Measurements from ENCODE around the gene JDP2. TPM values are rescaled to one million over a fixed set of nuclear protein-coding genes. Genes with fewer than 3 reads are reported as not detected.

The JDP2 gene
- total RNA-seq, 4 donors from 2014 or later: 32.9 to 86.8 (median 50.1) TPM

DNA sequence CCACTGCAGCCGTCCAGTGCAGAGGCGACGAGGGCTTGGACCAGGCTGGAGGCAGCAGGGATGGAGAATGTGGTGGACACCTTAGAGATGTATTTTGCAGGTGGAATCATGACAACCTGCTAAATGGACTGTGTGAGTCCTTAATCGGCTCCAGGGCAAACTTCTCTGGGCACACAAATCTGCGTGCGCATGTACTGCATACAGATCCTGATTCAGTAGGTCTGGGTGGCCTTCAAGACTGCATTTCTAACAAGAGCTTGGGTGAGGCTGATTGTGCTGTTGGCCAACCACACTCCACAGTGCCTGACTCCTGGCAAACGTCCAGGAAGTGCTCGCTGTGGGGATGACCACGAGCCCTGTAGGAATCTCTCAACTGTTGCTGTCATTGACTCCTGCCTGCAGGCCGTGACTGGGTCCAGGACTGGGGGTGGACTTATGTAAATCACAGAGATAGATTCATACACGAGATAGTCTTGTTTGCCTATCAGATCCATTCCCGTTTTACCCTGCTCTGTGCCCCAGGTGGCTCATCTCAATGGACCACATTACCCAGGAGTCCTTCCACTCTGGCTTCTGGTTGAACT, 27.2 kb downstream of the JDP2 start:
- intact Hi-C loops (cut with DNase I; ENCODE audit: low total_unique reads): no loop called here
- Histone ChIP-seq H3K27me3 (no peaks in the 10 kb centered on the region), H3K9me3 (no peaks in the 10 kb centered on the region), H3K4me1 (peaks cover 25 to 43% of the 10 kb centered on the region in 2 donors), H3K36me3 (no peaks in the 10 kb centered on the region), H3K4me3 (no peak overlapping the region), H3K27ac (peak overlapping the region; percentile 80 to 86)
- no peak for TF ChIP-seq POLR2A (IDR thresholded peaks at IDR 0.05)
- TF ChIP-seq, protein P1, sequence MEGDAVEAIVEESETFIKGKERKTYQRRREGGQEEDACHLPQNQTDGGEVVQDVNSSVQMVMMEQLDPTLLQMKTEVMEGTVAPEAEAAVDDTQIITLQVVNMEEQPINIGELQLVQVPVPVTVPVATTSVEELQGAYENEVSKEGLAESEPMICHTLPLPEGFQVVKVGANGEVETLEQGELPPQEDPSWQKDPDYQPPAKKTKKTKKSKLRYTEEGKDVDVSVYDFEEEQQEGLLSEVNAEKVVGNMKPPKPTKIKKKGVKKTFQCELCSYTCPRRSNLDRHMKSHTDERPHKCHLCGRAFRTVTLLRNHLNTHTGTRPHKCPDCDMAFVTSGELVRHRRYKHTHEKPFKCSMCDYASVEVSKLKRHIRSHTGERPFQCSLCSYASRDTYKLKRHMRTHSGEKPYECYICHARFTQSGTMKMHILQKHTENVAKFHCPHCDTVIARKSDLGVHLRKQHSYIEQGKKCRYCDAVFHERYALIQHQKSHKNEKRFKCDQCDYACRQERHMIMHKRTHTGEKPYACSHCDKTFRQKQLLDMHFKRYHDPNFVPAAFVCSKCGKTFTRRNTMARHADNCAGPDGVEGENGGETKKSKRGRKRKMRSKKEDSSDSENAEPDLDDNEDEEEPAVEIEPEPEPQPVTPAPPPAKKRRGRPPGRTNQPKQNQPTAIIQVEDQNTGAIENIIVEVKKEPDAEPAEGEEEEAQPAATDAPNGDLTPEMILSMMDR (IDR thresholded peaks at IDR 0.05): no peak
- peak; percentile 62 to 68 for DNase-seq

DNA sequence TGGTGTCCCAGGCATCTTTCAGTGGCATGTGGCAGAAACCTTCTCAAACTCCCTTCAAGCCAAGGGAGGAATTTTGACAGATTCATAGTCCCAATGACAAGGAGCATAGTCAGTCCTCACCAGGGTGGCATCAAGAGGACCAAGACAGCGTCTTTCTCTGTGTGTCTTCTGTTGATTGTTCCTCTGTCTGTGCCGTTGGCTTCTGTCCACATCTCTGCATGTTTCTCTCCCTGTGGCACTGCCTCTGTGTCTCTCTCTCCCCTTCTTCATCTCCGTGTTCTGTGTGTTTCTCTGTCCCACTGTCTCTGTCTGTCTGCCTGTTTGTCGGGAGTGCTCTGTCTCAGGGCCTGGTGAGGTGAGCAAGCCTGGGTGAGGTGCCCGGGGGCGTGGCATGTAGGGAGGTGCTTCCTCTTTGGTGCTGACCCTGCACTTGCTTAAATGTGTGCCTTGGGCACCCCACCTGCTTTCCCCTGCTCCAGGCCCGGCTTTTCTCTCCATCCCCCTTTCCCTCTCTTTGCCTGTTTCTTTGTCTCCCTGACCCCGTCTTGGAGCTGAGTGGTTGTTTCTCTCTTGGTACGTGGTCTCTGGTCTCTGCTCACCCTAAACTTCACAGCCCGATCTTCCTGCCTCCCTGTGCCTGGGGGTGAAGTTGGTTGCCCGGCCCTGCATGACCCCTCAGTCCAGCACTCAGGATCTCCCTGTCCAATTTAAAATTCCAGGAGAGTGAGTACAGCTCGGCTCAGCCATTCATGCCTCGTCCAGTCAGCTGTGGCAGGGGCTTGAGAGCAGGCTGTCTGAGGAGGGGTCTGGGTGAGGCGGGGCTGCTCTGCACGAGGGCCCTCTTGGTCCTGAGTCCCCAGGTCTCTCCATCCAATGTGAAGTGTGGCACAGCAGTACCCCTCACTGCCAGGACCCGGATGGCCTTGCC, 28.5 kb downstream of the JDP2 start:
- Histone ChIP-seq H3K36me3 (no peaks in the 10 kb centered on the region), H3K4me3 (no peak overlapping the region), H3K4me1 (peaks cover 25 to 35% of the 10 kb centered on the region in 2 donors), H3K9me3 (no peaks in the 10 kb centered on the region), H3K27me3 (no peaks in the 10 kb centered on the region), H3K27ac (peak overlapping the region in 1 of 2 donors; percentile 86)
- no peak for TF ChIP-seq POLR2A (IDR thresholded peaks at IDR 0.05)
- TF ChIP-seq, protein P1 (IDR thresholded peaks at IDR 0.05): no peak
- intact Hi-C loops (cut with DNase I; ENCODE audit: low total_unique reads): no loop called here
- DNase-seq: no peak

DNA sequence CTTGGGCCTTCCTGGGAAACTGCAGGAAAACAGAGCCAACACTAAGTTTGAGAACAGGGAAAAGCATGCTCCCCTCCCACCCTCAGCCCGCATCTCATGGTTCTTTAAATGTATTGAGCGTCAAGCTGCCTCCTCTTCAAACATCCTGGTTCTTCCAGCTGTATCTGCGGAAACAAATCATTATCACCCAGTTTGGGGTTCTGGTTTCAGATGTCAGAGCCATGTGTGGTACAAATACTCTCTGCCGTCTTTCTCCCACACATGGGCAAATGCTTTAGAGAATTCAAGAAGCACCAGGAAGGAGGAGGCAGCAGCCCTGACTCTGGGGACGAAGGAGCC, 29.1 kb downstream of the JDP2 start:
- no peak overlapping the region for H3K4me3 ChIP-seq
- DNase-seq: no peak
- intact Hi-C loops (cut with DNase I; ENCODE audit: low total_unique reads): no loop called here
- no peaks in the 10 kb centered on the region for H3K27me3 ChIP-seq
- H3K4me1 ChIP-seq: peaks cover 25 to 35% of the 10 kb centered on the region in 2 donors
- no peak for TF ChIP-seq POLR2A (IDR thresholded peaks at IDR 0.05)
- TF ChIP-seq, protein P1 (IDR thresholded peaks at IDR 0.05): no peak
- H3K27ac ChIP-seq: no peak overlapping the region
- H3K9me3 ChIP-seq: no peaks in the 10 kb centered on the region
- H3K36me3 ChIP-seq: no peaks in the 10 kb centered on the region

DNA sequence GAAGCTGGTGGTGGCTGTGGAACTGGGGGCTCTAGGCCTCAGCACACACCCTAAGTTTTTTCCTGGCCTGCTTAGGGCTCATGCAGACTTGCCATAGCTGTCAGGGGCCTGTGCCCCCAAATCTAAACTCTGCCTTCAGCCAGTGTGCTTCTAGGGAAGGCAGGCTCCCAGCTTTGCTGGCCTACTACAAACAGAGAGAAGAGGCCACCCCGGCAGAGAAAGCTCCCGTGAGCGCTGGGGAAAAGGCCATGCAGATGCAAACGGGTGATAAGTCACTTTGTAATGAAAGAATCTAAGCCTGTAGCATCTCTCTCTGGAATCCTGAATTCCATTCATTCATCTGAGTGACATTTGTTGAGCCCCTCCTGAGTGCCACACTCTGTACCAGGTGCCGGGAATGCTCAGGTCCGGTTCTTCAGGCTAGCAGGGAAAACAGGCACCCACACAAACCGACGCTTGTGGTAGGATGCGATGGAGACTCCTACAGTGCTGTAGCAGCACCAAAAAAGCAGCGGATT, 29.9 kb downstream of the JDP2 start:
- no peaks in the 10 kb centered on the region for H3K27me3 ChIP-seq
- no peak overlapping the region for H3K4me3 ChIP-seq
- no peak overlapping the region for H3K27ac ChIP-seq
- H3K36me3 ChIP-seq: no peaks in the 10 kb centered on the region
- TF ChIP-seq POLR2A (IDR thresholded peaks at IDR 0.05): no peak
- no peaks in the 10 kb centered on the region for H3K9me3 ChIP-seq
- H3K4me1 ChIP-seq: peaks cover 19 to 32% of the 10 kb centered on the region in 2 donors
- intact Hi-C loops (cut with DNase I; ENCODE audit: low total_unique reads): no loop called here
- no peak for DNase-seq

DNA sequence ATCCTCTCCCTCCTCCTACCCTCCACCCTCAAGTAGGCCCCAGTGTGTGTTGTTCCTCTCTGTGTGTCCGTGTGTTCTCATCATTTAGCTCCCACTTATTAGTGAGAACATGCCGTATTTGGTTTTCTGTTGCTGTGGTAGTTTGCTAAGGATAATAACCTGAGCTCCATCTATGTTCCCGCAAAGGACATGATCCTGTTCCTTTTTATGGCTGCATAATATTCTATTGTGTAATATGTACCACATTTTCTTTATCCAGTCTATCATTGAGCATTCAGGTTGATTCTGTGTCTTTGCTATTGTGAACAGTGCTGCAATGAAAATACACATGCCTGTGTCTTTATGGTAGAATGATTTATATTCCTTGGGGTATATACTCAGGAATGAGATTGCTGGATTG, 30.5 kb downstream of the JDP2 start:
- Histone ChIP-seq H3K4me3 (no peak overlapping the region), H3K27ac (no peak overlapping the region), H3K4me1 (peaks cover 13 to 26% of the 10 kb centered on the region in 2 donors), H3K27me3 (no peaks in the 10 kb centered on the region), H3K36me3 (no peaks in the 10 kb centered on the region), H3K9me3 (no peaks in the 10 kb centered on the region)
- intact Hi-C loops (cut with DNase I; ENCODE audit: low total_unique reads): no loop called here
- TF ChIP-seq POLR2A (IDR thresholded peaks at IDR 0.05): no peak
- DNase-seq: no peak
